Esophagus (tissue), 2 donors: ENCODE measurements around the gene PLGRKT. TPM values are rescaled to one million over a fixed set of nuclear protein-coding genes. Genes with fewer than 3 reads are reported as not detected.
"Not testable (repeated sequence)": the region's sequence is repeated elsewhere in the genome, so short reads cannot be mapped to it uniquely, and the experiment has no call there.

Experiments
- H3K27ac ChIP-seq, 2 donors: one replicate each; pipeline ENCODE4 v1.5.1; 2013; ENCODE audit warnings: low read depth in 2 of 2, mild to moderate bottlenecking in 2 of 2, inconsistent platforms in 1 of 2, low read length in 1 of 2, moderate library complexity in 1 of 2
- H3K27me3 ChIP-seq, 2 donors: one replicate each; pipeline ENCODE4 v1.6.1; 2013; ENCODE audit warnings: low read length in 2 of 2, control low read depth in 1 of 2, mild to moderate bottlenecking in 1 of 2; ENCODE audit not compliant: insufficient read depth in 2 of 2, control insufficient read depth in 1 of 2
- H3K36me3 ChIP-seq, 2 donors: one replicate each; pipeline ENCODE4 v1.6.1; 2013; ENCODE audit warnings: low read length in 1 of 2; ENCODE audit not compliant: control insufficient read depth in 2 of 2, insufficient read depth in 2 of 2
- H3K4me1 ChIP-seq, 2 donors: one replicate each; pipeline ENCODE4 v1.6.1; 2013; ENCODE audit warnings: low read length in 1 of 2; ENCODE audit not compliant: control insufficient read depth in 2 of 2, insufficient read depth in 2 of 2
- H3K4me3 ChIP-seq, 2 donors: one replicate each; pipeline ENCODE4 v1.5.1; 2013; ENCODE audit warnings: low read length in 2 of 2, mild to moderate bottlenecking in 2 of 2, low read depth in 1 of 2, moderate library complexity in 1 of 2
- H3K9me3 ChIP-seq, 2 donors: one replicate each; pipeline ENCODE4 v1.6.1; 2013; ENCODE audit warnings: mild to moderate bottlenecking in 2 of 2, low read depth in 1 of 2, low read length in 1 of 2, moderate library complexity in 1 of 2; ENCODE audit not compliant: control insufficient read depth in 2 of 2, insufficient read depth in 1 of 2
- WGBS, 2 donors: extraction: QIAGEN DNeasy Blood & Tissue Kit; methylation state at CpG; one replicate each; pipeline ENCODE4 v1.1.7; 2013; 5-methylcytosine and 5-hydroxymethylcytosine counted together
- polyA plus RNA-seq, 2 donors: library from polyadenylated mRNA; stranded (reverse); fragments of 200-250 nt; gene quantifications; one replicate each; pipeline ENCODE4 v1.2.3, GENCODE V29; 2013
- donor health status: healthy with polysubstance abuse.
- donor health status: Bipolar disorder and iron deficiency.

The PLGRKT gene
- polyA plus RNA-seq, 2 donors: 6.7 to 19.7 TPM

DNA sequence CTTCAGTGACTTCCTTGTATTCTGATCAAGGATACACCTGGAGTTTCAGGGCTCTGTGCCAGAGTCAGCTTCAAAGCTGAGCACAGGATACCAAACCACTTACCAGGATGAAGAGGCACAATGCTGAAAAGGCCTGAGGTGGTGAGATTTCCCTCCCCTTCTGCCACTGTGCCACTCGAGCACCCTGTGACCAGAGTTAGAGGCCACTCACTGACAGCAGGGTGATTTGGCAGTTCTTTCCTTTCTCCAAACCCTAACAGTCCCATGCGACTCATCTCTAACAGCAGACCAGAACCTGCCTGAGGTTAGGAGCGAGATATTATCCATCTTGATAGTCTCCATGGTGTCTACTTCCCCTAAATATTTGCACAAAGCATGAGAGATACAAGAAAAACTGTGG is 1.8 kb downstream of the PLGRKT start:
- 74 to 79% methylated on average over 3 of the region's 3 CpGs for WGBS, 2 donors
- Histone ChIP-seq H3K9me3 (no peaks in the 10 kb centered on the region), H3K4me1 (no peaks in the 10 kb centered on the region), H3K36me3 (peaks cover 0 to 6% of the 10 kb centered on the region in 2 donors), H3K27ac (no peak overlapping the region), H3K27me3 (no peaks in the 10 kb centered on the region), H3K4me3 (no peak overlapping the region)

DNA sequence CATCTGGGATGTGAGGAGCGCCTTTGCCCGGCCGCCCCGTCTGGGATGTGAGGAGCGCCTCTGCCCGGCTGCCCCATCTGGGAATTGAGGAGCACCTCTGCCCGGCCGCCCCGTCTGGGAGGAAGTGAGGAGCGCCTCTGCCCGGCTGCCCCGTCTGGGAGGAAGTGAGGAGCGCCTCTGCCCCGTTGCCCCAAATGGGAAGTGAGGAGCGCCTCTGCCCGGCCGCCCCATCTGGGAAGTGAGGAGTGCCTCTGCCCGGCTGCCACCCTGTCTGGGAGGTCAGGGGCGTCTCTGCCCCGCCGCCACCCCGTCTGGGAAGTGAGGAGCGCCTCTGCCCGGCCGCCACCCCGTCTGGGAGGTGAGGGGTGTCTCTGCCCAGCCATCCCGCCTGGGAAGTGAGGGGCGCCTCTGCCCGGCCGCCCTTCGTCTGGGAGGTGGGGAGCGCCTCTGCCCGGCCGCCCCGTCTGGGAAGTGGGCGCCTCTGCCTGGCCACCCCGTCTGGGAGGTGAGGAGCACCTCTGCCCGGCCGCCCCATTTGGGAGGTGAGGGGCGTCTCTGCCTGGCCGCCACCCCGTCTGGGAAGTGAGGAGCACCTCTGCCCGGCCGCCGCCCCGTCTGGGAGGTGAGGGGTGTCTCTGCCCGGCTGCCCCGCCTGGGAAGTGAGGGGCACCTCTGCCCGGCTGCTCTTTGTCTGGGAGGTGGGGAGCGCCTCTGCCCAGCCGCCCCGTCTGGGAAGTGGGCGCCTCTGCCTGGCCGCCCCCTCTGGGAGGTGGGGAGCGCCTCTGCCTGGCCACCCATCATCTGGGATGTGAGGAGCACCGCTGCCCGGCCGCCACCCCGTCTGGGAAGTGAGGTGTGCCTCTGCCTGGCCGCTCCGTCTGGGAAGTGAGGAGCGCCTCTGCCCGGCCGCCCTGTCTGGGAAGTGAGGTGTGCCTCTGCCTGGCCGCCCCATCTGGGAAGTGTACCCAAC is 3.6 kb downstream of the PLGRKT start:
- not testable (repeated sequence) for H3K4me3 ChIP-seq, H3K9me3 ChIP-seq, H3K27ac ChIP-seq, H3K27me3 ChIP-seq, H3K36me3 ChIP-seq, H3K4me1 ChIP-seq
- WGBS, 2 donors: 96 to 97% methylated on average over 58 to 65 of the region's 65 CpGs

DNA sequence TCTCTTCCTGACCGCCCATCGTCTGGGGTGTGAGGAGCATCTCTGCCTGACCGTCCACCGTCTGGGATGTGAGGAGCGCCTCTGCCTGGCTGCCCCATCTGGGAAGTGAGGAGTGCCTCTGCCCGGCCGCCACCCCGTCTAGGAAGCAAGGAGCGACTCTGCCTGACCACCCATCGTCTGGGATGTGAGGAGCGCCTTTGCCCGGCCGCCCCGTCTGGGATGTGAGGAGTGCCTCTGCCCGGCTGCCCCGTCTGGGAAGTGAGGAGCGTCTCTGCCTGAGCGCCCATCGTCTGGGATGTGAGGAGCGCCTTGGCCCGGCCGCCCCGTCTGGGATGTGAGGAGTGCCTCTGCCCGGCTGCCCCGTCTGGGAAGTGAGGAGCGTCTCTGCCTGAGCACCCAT is 4.4 kb downstream of the PLGRKT start:
- not testable (repeated sequence) for H3K9me3 ChIP-seq
- WGBS, 2 donors: 91 to 93% methylated on average over 26 of the region's 26 CpGs

DNA sequence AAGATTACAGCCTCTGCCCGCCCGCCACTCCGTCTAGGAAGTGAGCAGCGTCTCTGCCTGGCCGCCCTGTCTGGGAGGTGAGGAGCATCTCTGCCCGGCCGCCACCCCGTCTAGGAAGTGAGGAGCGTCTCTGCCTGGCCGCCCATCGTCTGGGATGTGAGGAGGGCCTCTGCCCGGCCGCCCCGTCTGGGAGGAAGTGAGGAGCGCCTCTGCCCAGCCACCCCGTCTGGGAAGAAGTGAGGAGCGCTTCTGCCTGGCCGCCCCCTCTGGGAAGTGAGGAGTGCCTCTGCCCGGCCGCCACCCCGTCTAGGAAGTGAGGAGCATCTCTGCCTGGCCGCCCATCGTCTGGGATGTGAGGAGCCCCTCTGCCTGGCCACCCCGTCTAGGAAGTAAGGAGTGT is 4.8 kb downstream of the PLGRKT start:
- H3K4me1 ChIP-seq, H3K9me3 ChIP-seq, H3K27ac ChIP-seq, H3K36me3 ChIP-seq, H3K4me3 ChIP-seq, H3K27me3 ChIP-seq: not testable (repeated sequence)
- 97 to 98% methylated on average over 22 to 24 of the region's 24 CpGs for WGBS, 2 donors

More for the DNA sequence above, 4.4 kb downstream of the PLGRKT start:
- not testable (repeated sequence) for H3K27ac ChIP-seq, H3K27me3 ChIP-seq, H3K4me3 ChIP-seq, H3K4me1 ChIP-seq, H3K36me3 ChIP-seq

DNA sequence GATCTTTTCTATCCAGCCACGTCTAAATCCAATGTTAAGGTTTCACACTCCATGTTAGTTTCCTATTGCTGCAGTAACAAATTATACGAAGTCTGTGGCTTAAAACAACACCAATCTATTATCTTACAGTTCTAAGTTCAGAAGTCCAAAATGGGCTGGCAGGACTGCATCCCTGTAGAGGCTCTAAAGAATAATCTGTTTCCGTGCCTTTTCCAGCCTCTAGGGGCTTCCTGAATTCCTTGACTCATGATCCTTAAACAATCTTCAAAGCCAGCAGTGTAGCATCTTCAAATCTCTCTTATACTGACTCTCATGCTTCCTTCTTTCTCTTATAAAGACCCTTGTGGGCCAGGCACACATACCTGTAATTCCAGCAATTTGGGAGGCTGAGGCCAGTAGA is 6.8 kb downstream of the PLGRKT start:
- H3K27me3 ChIP-seq: no peaks in the 10 kb centered on the region
- H3K36me3 ChIP-seq: peaks cover 0 to 12% of the 10 kb centered on the region in 2 donors
- no peak overlapping the region for H3K4me3 ChIP-seq
- WGBS, 2 donors: 50 to 57% methylated on average over 3 of the region's 3 CpGs
- H3K4me1 ChIP-seq: no peaks in the 10 kb centered on the region
- H3K27ac ChIP-seq: no peak overlapping the region
- no peaks in the 10 kb centered on the region for H3K9me3 ChIP-seq

DNA sequence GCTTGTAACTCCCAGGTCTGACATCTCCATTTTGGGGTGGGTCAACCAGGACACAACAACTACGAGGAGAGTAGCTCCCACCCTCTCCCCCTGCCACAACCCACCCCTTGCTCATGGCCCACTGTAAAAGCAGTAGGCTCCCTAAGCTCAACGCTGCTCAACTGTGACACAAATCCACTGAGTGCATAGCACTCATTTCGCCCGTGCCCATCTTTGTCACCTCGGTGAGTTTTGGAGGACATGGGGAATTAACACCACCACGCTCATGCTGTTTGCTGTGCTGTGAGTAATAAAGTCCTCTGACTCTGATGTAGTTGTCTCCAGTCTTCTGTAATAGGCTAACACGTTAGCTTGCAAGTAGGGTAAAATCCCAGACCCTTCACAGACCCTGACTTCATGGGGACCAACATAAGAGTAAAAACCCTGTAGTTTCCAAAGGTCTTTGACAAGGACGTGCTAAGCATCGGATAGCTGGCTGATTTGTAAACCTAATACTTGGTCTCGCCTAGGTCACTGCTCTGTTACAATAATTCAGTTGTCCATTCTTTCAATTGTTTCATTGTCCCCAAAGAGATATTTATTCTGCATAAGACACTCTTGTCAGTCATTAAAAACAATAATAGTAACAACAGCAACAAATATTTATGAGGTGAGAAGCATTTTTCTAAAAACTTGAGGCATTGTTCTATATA is 7.7 kb downstream of the PLGRKT start:
- H3K4me3 ChIP-seq: no peak overlapping the region
- H3K36me3 ChIP-seq: peaks cover 0 to 10% of the 10 kb centered on the region in 2 donors
- WGBS, 2 donors: 94% methylated on average over 10 of the region's 10 CpGs

DNA sequence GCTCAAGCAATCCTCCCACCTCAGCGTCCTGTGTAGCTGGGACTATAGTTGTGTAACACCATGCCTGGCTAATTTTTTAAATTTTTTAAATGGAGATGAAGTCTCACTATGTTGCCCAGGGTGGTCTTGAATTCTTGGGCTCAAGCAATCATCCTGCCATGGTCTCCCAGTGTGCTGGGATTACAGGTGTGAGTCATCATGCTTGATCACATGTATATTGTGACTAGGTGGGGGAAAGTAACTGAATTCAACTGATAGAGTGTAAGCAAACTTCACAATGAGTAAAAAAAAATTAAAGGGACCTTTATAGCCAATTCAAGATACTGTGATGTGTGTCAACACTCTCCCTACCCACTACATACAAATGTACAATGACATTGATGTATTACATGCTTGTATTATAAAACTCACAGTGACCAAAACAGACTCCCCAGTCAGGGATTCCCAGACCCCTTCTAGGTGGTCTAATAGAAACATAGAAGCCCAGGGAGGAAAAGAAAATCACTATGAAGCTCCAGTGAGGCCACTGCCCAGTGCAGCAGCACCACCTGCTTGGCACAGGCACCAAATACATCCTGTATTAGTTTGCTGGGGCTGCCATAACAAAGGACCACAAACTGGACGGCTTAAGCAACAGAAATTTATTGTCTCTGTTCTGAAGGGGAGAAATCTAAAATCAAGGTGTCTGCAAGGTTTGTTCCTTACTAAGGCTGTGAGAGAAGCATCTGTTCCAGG is 8.8 kb downstream of the PLGRKT start:
- Histone ChIP-seq H3K4me1 (no peaks in the 10 kb centered on the region), H3K27me3 (no peaks in the 10 kb centered on the region), H3K9me3 (no peaks in the 10 kb centered on the region), H3K4me3 (no peak overlapping the region), H3K27ac (no peak overlapping the region), H3K36me3 (peaks cover 0 to 6% of the 10 kb centered on the region in 2 donors)
- WGBS, 2 donors: 94 to 96% methylated on average over 2 of the region's 2 CpGs

More for the DNA sequence above, 7.7 kb downstream of the PLGRKT start:
- H3K27ac ChIP-seq: no peak overlapping the region
- H3K4me1 ChIP-seq: no peaks in the 10 kb centered on the region
- no peaks in the 10 kb centered on the region for H3K9me3 ChIP-seq
- no peaks in the 10 kb centered on the region for H3K27me3 ChIP-seq

DNA sequence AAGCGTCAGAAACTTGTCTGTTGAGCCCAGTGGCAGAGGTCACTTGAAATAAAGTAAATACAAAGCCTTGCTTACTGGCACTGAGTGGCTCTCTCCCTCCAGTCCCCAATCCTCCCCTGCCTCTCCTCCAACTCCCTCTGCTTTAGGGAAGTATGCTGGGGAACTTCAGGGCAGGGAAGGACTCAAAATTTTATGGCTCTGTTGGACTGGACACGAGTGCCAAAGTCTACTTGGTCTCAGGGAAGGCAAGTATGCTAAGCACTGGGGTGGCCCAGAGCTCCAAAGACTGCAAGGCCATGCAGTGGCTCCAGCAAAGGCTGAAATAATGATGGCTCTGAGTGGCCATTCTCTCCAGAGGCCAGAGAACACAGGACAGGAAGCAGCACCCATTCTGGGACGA is 9.6 kb downstream of the PLGRKT start:
- WGBS, 2 donors: 80 to 82% methylated on average over 3 of the region's 3 CpGs
- Histone ChIP-seq H3K36me3 (peaks cover 0 to 6% of the 10 kb centered on the region in 2 donors), H3K9me3 (no peaks in the 10 kb centered on the region), H3K4me1 (no peaks in the 10 kb centered on the region), H3K4me3 (no peak overlapping the region), H3K27me3 (no peaks in the 10 kb centered on the region), H3K27ac (no peak overlapping the region)

DNA sequence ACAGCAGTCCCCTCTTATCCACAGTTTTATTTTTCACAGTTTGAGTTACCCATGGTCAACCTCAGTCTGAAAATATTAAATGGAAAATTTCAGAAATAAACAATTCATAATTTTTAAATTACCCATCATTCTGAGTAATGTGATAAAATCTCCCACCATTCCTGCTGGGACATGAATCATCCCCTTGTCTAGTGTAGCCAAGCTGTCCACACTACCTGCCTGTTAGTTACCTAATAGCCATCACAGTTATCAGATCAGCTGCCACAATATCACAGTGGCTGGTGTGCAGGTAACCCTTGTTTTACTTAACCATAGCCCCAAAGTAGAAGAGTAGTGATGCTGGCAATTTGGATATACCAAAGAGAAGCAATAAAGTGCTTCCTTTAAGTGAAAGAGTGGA is 10.7 kb downstream of the PLGRKT start:
- Histone ChIP-seq H3K27me3 (no peaks in the 10 kb centered on the region), H3K36me3 (peaks cover 0 to 6% of the 10 kb centered on the region in 2 donors), H3K27ac (no peak overlapping the region), H3K4me1 (no peaks in the 10 kb centered on the region), H3K9me3 (no peaks in the 10 kb centered on the region), H3K4me3 (no peak overlapping the region)
